Testis (tissue), 3 donors: ENCODE results near the gene CAB39. TPM values are rescaled to one million over a fixed set of nuclear protein-coding genes. Genes with fewer than 3 reads are reported as not detected.
"Not testable (repeated sequence)": the region's sequence is repeated elsewhere in the genome, so short reads cannot be mapped to it uniquely, and the experiment has no call there.

Experiments used
- DNase-seq: peaks from one replicate; pipeline ENCODE4 v3.0.0-alpha.2; 2019
- H3K27ac ChIP-seq, 2 donors: fragments of 200-600 bp; sonication (generic); one replicate each; pipeline ENCODE4 v1.5.1; 2019
- H3K27me3 ChIP-seq: fragments of 200-600 bp; sonication (generic); one replicate; pipeline ENCODE4 v1.5.1; 2019
- H3K36me3 ChIP-seq: fragments of 200-600 bp; sonication (generic); one replicate; pipeline ENCODE4 v1.5.1; 2017; ENCODE audit warnings: low read depth; ENCODE audit errors: missing control alignments
- H3K4me1 ChIP-seq: fragments of 200-600 bp; sonication (generic); one replicate; pipeline ENCODE4 v1.5.1; 2019
- H3K4me3 ChIP-seq, 2 donors: fragments of 200-600 bp; sonication (generic); one replicate each; pipeline ENCODE4 v1.5.1; 2017 to 2019
- H3K9me3 ChIP-seq: fragments of 200-600 bp; sonication (generic); one replicate; pipeline ENCODE4 v1.5.1; 2017
- POLR2A ChIP-seq: fragments of 450-650 bp; IDR thresholded peaks from one replicate; pipeline ENCODE4 v1.6.1; 2017; ENCODE audit warnings: antibody characterized with exemption, mild to moderate bottlenecking, moderate library complexity
- WGBS, 2 donors: methylation state at CpG; one replicate each; pipeline ENCODE4 v1.1.5; 2018; 5-methylcytosine and 5-hydroxymethylcytosine counted together
- intact Hi-C: fragments of 100-400 bp; cut with DNase I; formaldehyde crosslinking; loops from one replicate; pipeline ENCODE4 v1.15.1; 2023; ENCODE audit warnings: low total_unique reads
- polyA plus RNA-seq: library from polyadenylated mRNA; stranded (reverse); fragments of 350-450 nt; fragmentation: Illumina TruSeq; extraction: RNeasy Lipid Tissue Mini Kit (QIAGEN cat#74804); gene quantifications from one replicate; pipeline ENCODE4 v1.2.3, GENCODE V29; 2014; ENCODE audit warnings: low read depth, low replicate concordance; ENCODE audit not compliant: insufficient read depth
- total RNA-seq, 2 donors: library from RNA; depleted of rRNA; stranded (reverse); fragments of >200 nt; gene quantifications; one replicate each; pipeline ENCODE4 v1.2.3, GENCODE V29; 2016
- TF ChIP-seq, protein P1 (sequence below), 3 experiments: fragments of 450-650 bp in 2 of 3; fragments of 200-600 bp in 1 of 3; sonication (generic) in 1 of 3; IDR thresholded peaks; one replicate each; pipeline ENCODE4 v1.5.1; 2016 to 2019; ENCODE audit warnings: antibody characterized with exemption in 3 of 3, mild to moderate bottlenecking in 2 of 3, moderate library complexity in 1 of 3

The CAB39 gene
- total and polyA plus RNA-seq, 3 donors from 2014 or later, result 76.1 to 82.2 (median 76.8) TPM

DNA sequence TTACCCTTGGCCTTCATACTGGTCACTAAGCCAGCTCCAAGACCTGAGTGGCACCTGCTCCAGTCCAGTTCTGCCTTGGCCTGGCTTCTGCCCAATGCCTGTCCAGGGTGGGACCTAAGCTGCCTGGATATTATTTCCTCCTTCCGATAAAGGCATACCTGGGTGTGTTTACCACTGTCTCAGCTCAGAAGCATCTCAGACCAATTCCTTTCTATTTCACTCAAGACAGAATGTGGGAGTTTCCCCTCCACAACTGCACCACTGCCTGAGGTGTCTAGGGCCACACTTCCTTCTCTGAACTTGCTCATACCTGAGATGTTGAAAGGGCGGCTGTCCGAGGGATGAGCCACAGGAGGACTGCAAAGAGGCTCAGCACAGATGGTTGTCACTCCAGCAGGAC lies 18.4 kb upstream of the CAB39 start:
- intact Hi-C loops, result no loop called here
- Histone ChIP-seq H3K27ac (no peak overlapping the region), H3K27me3 (no peaks in the 10 kb centered on the region), H3K4me3 (no peak overlapping the region), H3K36me3 (no peaks in the 10 kb centered on the region), H3K9me3 (no peaks in the 10 kb centered on the region), H3K4me1 (peaks cover 6% of the 10 kb centered on the region)
- no peak for DNase-seq
- TF ChIP-seq, protein P1, sequence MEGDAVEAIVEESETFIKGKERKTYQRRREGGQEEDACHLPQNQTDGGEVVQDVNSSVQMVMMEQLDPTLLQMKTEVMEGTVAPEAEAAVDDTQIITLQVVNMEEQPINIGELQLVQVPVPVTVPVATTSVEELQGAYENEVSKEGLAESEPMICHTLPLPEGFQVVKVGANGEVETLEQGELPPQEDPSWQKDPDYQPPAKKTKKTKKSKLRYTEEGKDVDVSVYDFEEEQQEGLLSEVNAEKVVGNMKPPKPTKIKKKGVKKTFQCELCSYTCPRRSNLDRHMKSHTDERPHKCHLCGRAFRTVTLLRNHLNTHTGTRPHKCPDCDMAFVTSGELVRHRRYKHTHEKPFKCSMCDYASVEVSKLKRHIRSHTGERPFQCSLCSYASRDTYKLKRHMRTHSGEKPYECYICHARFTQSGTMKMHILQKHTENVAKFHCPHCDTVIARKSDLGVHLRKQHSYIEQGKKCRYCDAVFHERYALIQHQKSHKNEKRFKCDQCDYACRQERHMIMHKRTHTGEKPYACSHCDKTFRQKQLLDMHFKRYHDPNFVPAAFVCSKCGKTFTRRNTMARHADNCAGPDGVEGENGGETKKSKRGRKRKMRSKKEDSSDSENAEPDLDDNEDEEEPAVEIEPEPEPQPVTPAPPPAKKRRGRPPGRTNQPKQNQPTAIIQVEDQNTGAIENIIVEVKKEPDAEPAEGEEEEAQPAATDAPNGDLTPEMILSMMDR (IDR thresholded peaks at IDR 0.05), result no peak
- TF ChIP-seq POLR2A, result no peak
- 88 to 91% methylated on average over 3 of the region's 3 CpGs for WGBS, 2 donors

DNA sequence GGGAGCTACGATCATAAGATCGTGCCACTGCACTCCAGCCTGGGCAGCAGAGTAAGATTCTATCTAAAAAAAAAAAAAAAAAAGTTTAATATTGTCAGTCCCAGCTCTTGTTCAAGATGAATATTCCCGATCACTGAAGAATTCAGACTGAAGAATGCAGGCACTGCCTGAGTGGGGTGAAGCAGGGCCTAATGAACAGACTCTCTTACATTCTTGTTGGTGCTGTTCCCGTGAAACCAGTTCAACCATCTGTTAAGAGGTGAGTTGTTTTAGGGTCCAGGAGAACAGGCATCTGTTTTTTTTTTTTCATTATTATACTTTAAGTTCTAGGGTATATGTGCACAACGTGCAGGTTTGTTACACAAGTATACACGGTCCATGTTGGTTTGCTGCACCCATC lies 17.1 kb upstream of the CAB39 start:
- H3K9me3 ChIP-seq, result no peaks in the 10 kb centered on the region
- no peaks in the 10 kb centered on the region for H3K36me3 ChIP-seq
- H3K27ac ChIP-seq, result no peak overlapping the region
- DNase-seq, result no peak
- H3K4me3 ChIP-seq, result no peak overlapping the region
- no peaks in the 10 kb centered on the region for H3K27me3 ChIP-seq
- 88 to 91% methylated on average over 6 of the region's 6 CpGs for WGBS, 2 donors
- H3K4me1 ChIP-seq, result peaks cover under 1% of the 10 kb centered on the region
- intact Hi-C loops, result no loop called here
- TF ChIP-seq, protein P1 (IDR thresholded peaks at IDR 0.05), result no peak
- TF ChIP-seq POLR2A, result no peak

DNA sequence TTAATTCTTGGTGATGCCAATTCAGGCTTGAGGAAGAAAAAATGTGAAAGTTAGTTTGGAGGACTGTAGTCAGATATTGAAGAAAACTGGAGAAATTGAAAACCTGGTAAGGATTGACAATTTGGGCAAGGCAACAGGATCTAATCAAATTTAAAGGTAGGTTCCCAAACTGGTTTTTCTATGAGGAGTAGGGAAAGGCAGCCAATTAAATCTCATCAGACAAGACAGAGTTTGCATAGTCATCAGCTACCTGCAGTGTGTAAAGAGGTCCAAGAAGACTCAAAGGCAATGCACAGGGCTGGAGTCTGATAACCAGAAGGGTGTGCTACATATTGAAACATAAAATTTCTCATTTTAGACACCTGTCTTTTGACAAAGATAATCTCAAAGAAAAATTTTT lies 16.0 kb upstream of the CAB39 start:
- TF ChIP-seq, protein P1 (IDR thresholded peaks at IDR 0.05), result no peak
- TF ChIP-seq POLR2A, result no peak
- Histone ChIP-seq H3K27ac (no peak overlapping the region), H3K27me3 (no peaks in the 10 kb centered on the region), H3K9me3 (no peaks in the 10 kb centered on the region), H3K36me3 (no peaks in the 10 kb centered on the region), H3K4me1 (no peaks in the 10 kb centered on the region), H3K4me3 (no peak overlapping the region)
- DNase-seq, result no peak
- intact Hi-C loops, result no loop called here

GRCh38 chr2:230697676-230698075 lies 15.0 kb upstream of the CAB39 start:
- no peak for DNase-seq
- H3K4me3 ChIP-seq, result no peak overlapping the region
- intact Hi-C loops, result no loop called here
- no peak overlapping the region for H3K27ac ChIP-seq
- no peaks in the 10 kb centered on the region for H3K4me1 ChIP-seq
- no peaks in the 10 kb centered on the region for H3K27me3 ChIP-seq
- no peaks in the 10 kb centered on the region for H3K36me3 ChIP-seq
- H3K9me3 ChIP-seq, result no peaks in the 10 kb centered on the region
- TF ChIP-seq, protein P1 (IDR thresholded peaks at IDR 0.05), result no peak
- TF ChIP-seq POLR2A, result no peak
- WGBS, 2 donors, result 89 to 96% methylated on average over 4 of the region's 4 CpGs

GRCh38 chr2:230698753-230699152 lies 13.9 kb upstream of the CAB39 start:
- H3K4me1 ChIP-seq, intact Hi-C loops: not testable (repeated sequence)
- WGBS, 2 donors, result 89 to 90% methylated on average over 3 of the region's 3 CpGs

More at GRCh38 chr2:230698753-230699152, 13.9 kb upstream of the CAB39 start:
- not testable (repeated sequence) for H3K36me3 ChIP-seq, H3K4me3 ChIP-seq, H3K27me3 ChIP-seq, H3K27ac ChIP-seq, DNase-seq, H3K9me3 ChIP-seq
